Measurements from ENCODE around the gene USH2A.

Gene USH2A

DNA sequence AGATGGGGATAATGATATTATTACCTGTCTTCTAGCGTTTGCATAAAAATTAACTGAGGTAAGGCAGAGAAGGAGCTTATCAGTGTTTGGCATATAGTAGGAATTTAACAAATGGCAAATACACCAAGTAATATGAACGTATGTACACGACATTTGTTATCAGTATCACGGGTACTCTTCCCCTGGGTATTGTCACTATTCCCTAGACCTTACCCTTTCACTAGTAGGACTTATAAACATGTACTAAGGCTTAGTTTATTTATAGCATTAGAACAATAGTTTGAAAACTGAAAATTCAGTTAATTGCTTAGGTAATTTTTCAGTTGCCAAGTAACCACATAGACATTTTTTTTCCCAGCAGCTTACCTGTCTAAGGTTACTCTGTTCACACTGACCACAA, 669.1 kb downstream of the USH2A start:
- ChIA-PET CTCF (no interaction called here), POLR2A (no interaction called here)
- DNase-seq (ENCODE audit: extremely low spot score): no peak
- TF ChIP-seq NFRKB (IDR thresholded peaks at IDR 0.05): no peak

DNA sequence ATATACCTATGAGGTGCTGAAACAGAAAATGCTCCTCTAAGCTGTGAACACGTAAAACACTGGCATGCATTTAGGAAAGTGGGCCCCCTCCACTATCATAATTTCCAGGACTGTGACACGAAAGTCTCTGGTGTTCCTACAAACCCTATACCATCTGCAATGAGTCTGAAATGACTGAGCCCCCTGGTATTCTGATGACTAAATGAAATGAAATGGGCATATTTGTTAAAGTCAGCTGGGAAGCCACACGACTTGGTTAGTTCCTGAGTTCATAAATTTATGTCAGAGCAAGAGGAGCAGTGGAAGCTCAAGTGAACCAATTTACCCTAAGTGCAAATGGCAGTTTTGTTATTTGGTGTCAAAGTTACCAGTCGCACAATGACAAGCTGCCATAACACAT, 673.8 kb downstream of the USH2A start:
- no peak for DNase-seq (ENCODE audit: extremely low spot score)
- TF ChIP-seq ELF4 (IDR thresholded peaks at IDR 0.05) (no peak), NFRKB (IDR thresholded peaks at IDR 0.05) (no peak), SUZ12 (IDR thresholded peaks at IDR 0.05) (no peak), CTBP1 (IDR thresholded peaks at IDR 0.05; ENCODE audit: borderline replicate concordance) (no peak), HDGF (IDR thresholded peaks at IDR 0.05; ENCODE audit: borderline replicate concordance) (no peak), BHLHE40 (IDR thresholded peaks at IDR 0.05; ENCODE audit: borderline replicate concordance) (no peak), L3MBTL2 (conservative IDR thresholded peaks at IDR 0.05) (no peak), ZNF384 (IDR thresholded peaks at IDR 0.05) (no peak), TARDBP (IDR thresholded peaks at IDR 0.05) (no peak), ARNT (IDR thresholded peaks at IDR 0.05) (no peak), FOXK2 (IDR thresholded peaks at IDR 0.05) (no peak), FOXA1 (IDR thresholded peaks at IDR 0.05) (no peak), LEF1 (IDR thresholded peaks at IDR 0.05; ENCODE audit: borderline replicate concordance) (no peak), FOXM1 (IDR thresholded peaks at IDR 0.05; ENCODE audit: borderline replicate concordance) (no peak)
- TF ChIP-seq, protein P1, sequence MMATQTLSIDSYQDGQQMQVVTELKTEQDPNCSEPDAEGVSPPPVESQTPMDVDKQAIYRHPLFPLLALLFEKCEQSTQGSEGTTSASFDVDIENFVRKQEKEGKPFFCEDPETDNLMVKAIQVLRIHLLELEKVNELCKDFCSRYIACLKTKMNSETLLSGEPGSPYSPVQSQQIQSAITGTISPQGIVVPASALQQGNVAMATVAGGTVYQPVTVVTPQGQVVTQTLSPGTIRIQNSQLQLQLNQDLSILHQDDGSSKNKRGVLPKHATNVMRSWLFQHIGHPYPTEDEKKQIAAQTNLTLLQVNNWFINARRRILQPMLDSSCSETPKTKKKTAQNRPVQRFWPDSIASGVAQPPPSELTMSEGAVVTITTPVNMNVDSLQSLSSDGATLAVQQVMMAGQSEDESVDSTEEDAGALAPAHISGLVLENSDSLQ (IDR thresholded peaks at IDR 0.05): no peak
- POLR2A ChIA-PET: no interaction called here
- CTCF ChIA-PET: no interaction called here

DNA sequence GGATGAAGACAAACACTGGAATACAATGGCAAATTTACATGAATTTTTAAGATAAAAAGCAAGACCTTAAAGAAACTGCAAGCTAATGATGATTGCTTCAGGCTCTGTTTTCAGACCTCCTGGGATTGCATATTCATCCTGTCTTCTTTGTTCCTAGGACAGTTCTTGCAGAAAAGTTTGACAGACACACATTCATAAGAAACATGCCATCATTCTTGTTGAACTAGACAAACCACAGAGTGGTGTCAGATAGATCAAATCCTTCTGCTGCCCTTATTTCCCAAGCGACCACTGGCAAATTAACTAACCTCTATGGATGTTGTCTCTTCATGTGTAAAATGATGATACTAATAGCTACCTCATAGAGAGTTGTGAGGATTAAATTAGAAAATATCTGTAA, 674.8 kb downstream of the USH2A start:
- DNase-seq (ENCODE audit: extremely low spot score): no peak
- TF ChIP-seq SP1 (IDR thresholded peaks at IDR 0.05) (no peak), SUZ12 (IDR thresholded peaks at IDR 0.05) (no peak), NFRKB (IDR thresholded peaks at IDR 0.05) (no peak), TARDBP (IDR thresholded peaks at IDR 0.05) (no peak), FOXK2 (IDR thresholded peaks at IDR 0.05) (no peak), ZNF384 (IDR thresholded peaks at IDR 0.05) (no peak), L3MBTL2 (conservative IDR thresholded peaks at IDR 0.05) (no peak), ELF4 (IDR thresholded peaks at IDR 0.05) (no peak)
- TF ChIP-seq, protein P1 (IDR thresholded peaks at IDR 0.05): no peak
- CTCF ChIA-PET: no interaction called here
- POLR2A ChIA-PET: no interaction called here

DNA sequence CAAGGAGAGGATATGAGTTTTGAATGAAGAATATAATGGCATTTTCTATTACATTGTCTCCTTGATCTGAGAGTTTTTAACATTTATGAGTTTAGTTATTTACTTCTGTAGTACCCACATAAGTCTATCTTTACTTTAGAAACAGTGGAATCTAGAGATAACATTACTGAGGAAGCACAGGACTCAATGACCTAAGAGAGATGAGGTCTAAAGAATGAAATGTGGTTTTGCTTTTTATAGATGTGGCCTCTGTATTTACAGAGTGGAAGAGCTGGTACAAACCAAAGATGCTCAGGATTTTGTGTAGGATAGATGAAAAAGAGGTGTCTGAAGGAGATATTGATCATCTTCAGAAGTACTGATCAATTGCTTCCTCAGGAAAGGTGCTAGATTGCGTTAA, 678.8 kb downstream of the USH2A start:
- CTCF ChIA-PET: no interaction called here
- DNase-seq (ENCODE audit: extremely low spot score): no peak
- POLR2A ChIA-PET: no interaction called here
- no peak for TF ChIP-seq HDGF (IDR thresholded peaks at IDR 0.05; ENCODE audit: borderline replicate concordance)
- no peak for TF ChIP-seq ELF4 (IDR thresholded peaks at IDR 0.05)
- no peak for TF ChIP-seq CTBP1 (IDR thresholded peaks at IDR 0.05; ENCODE audit: borderline replicate concordance)
- no peak for TF ChIP-seq FOXM1 (IDR thresholded peaks at IDR 0.05; ENCODE audit: borderline replicate concordance)
- no peak for TF ChIP-seq FOXA1 (IDR thresholded peaks at IDR 0.05)
- TF ChIP-seq NFRKB (IDR thresholded peaks at IDR 0.05): no peak
- no peak for TF ChIP-seq L3MBTL2 (conservative IDR thresholded peaks at IDR 0.05)

DNA sequence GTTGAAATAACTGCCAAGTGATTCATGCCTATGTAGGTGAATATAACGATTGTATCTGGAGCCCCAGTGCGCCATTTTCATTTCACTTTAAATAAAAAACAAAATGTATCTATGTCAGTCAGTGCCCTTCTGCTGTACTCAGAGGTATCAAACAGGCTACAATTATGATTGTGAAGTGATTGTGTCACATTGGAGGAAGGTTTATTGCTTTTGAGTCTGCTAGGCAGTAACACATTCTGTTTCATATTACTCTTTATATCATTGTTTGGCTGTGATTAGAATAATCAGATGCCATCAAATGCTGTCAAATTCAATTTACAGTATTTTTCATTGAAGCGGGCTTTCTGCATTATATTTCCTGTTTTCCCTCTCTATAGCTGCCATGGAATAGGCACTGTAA, 684.2 kb downstream of the USH2A start:
- ChIA-PET CTCF (no interaction called here), POLR2A (no interaction called here)
- TF ChIP-seq ARNT (IDR thresholded peaks at IDR 0.05) (no peak), BHLHE40 (IDR thresholded peaks at IDR 0.05; ENCODE audit: borderline replicate concordance) (no peak)
- DNase-seq (ENCODE audit: extremely low spot score): no peak

DNA sequence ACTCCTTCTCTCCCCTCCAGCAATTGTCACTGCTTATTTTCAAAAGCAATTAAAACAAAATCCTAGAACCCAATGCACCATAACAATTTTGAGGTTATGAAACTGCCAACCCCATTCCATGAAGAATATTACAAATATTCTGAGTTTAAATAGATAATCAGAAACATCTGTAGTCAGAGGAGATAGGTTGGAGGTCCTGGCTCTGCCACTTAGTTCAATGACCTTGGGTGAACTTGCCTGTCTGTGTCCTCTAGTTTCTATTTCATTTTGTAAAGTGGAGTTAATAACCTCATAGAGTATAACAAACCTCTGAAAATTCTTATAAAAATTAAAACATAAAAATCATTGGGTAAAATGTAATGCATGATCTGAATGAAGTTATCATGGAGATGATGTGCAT, 691.5 kb downstream of the USH2A start:
- CTCF ChIA-PET: no interaction called here
- no peak for TF ChIP-seq ELF4 (IDR thresholded peaks at IDR 0.05)
- TF ChIP-seq NFRKB (IDR thresholded peaks at IDR 0.05): no peak
- TF ChIP-seq L3MBTL2 (conservative IDR thresholded peaks at IDR 0.05): no peak
- TF ChIP-seq LEF1 (IDR thresholded peaks at IDR 0.05; ENCODE audit: borderline replicate concordance): no peak
- no peak for TF ChIP-seq CTBP1 (IDR thresholded peaks at IDR 0.05; ENCODE audit: borderline replicate concordance)
- TF ChIP-seq FOXK2 (IDR thresholded peaks at IDR 0.05): no peak
- TF ChIP-seq, protein P1 (IDR thresholded peaks at IDR 0.05): no peak
- TF ChIP-seq ZNF384 (IDR thresholded peaks at IDR 0.05): no peak
- TF ChIP-seq HDGF (IDR thresholded peaks at IDR 0.05; ENCODE audit: borderline replicate concordance): no peak
- TF ChIP-seq ARNT (IDR thresholded peaks at IDR 0.05): no peak
- no peak for TF ChIP-seq TARDBP (IDR thresholded peaks at IDR 0.05)
- no peak for TF ChIP-seq FOXA1 (IDR thresholded peaks at IDR 0.05)
- no peak for TF ChIP-seq SP1 (IDR thresholded peaks at IDR 0.05)
- no peak for TF ChIP-seq BHLHE40 (IDR thresholded peaks at IDR 0.05; ENCODE audit: borderline replicate concordance)
- TF ChIP-seq FOXM1 (IDR thresholded peaks at IDR 0.05; ENCODE audit: borderline replicate concordance): no peak
- no peak for TF ChIP-seq SUZ12 (IDR thresholded peaks at IDR 0.05)
- DNase-seq (ENCODE audit: extremely low spot score): no peak
- POLR2A ChIA-PET: no interaction called here

DNA sequence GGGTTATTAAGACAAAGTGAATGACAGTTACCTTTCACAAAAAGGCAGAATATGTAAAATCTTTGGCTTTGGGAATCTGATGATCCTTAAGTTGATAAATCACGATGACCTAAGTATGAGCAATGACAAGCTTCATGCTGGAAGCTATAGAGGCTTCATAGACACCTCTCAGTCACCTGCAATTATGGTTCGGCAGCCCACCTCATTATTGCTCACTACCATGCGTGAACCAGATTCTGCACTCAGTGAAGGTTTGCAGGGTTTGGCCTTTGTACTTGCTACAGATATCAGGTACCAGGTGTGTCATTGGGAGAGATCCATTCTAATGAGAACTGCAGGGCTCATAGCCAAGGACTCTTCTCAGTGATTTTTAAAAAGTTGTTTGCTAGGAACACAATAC, 692.6 kb downstream of the USH2A start:
- TF ChIP-seq SP1 (IDR thresholded peaks at IDR 0.05) (no peak), NFRKB (IDR thresholded peaks at IDR 0.05) (no peak), ARNT (IDR thresholded peaks at IDR 0.05) (no peak), FOXA1 (IDR thresholded peaks at IDR 0.05) (no peak), L3MBTL2 (conservative IDR thresholded peaks at IDR 0.05) (no peak), CTBP1 (IDR thresholded peaks at IDR 0.05; ENCODE audit: borderline replicate concordance) (no peak)
- no peak for DNase-seq (ENCODE audit: extremely low spot score)
- POLR2A ChIA-PET: no interaction called here
- CTCF ChIA-PET: no interaction called here

Measured in HEK293T (cell line).